Neutrophil (primary cell): ENCODE results near the gene NRARP.

ENCODE experiments used
- H3K27ac ChIP-seq: fragments of 200-600 bp; sonication (generic); 2 replicates; pipeline ENCODE4 v1.5.1; 2016; ENCODE audit warnings: mild to moderate bottlenecking, moderate library complexity
- H3K27me3 ChIP-seq: fragments of 200-600 bp; sonication (generic); 2 replicates; pipeline ENCODE4 v1.6.0; 2016; ENCODE audit warnings: mild to moderate bottlenecking
- H3K36me3 ChIP-seq: fragments of 200-600 bp; sonication (generic); 2 replicates; pipeline ENCODE4 v1.5.1; 2017
- H3K4me1 ChIP-seq, 2 experiments: fragments of 200-600 bp in 1 of 2; sonication (generic) in 1 of 2; 1 replicate in 1 of 2; 2 replicates in 1 of 2; pipeline versions ENCODE4 v1.5.1 to v1.6.1; 2013 to 2016; ENCODE audit warnings: low read depth in 1 of 2, low read length in 1 of 2, mild to moderate bottlenecking in 1 of 2, moderate library complexity in 1 of 2; ENCODE audit not compliant: control insufficient read depth in 1 of 2, insufficient read depth in 1 of 2
- H3K4me3 ChIP-seq, 2 experiments: fragments of 200-600 bp in 1 of 2; sonication (generic) in 1 of 2; 1 replicate in 1 of 2; 2 replicates in 1 of 2; pipeline ENCODE4 v1.5.1; 2013 to 2016; ENCODE audit warnings: low read depth in 1 of 2, low read length in 1 of 2, mild to moderate bottlenecking in 1 of 2, moderate library complexity in 1 of 2
- H3K9me3 ChIP-seq: fragments of 200-600 bp; sonication (generic); 2 replicates; pipeline ENCODE4 v1.5.1; 2016
- CTCF ChIP-seq: fragments of 200-600 bp; sonication (generic); IDR thresholded peaks from 2 replicates; pipeline ENCODE4 v1.5.1; 2016; ENCODE audit warnings: antibody characterized with exemption

Gene NRARP

GRCh38 chr9:137268538-137269201 lies 33.4 kb downstream of the NRARP start:
- Histone ChIP-seq H3K4me3 (no peak overlapping the region), H3K27me3 (no peaks in the 10 kb centered on the region), H3K4me1 (no peaks in the 10 kb centered on the region), H3K9me3 (no peaks in the 10 kb centered on the region), H3K27ac (no peak overlapping the region), H3K36me3 (peaks cover 90% of the 10 kb centered on the region)
- no peak for TF ChIP-seq CTCF

GRCh38 chr9:137267933-137268355 lies 34.1 kb downstream of the NRARP start:
- no peaks in the 10 kb centered on the region for H3K4me1 ChIP-seq
- H3K4me3 ChIP-seq = no peak overlapping the region
- H3K27me3 ChIP-seq = no peaks in the 10 kb centered on the region
- no peaks in the 10 kb centered on the region for H3K9me3 ChIP-seq
- peaks cover 89% of the 10 kb centered on the region for H3K36me3 ChIP-seq
- no peak for TF ChIP-seq CTCF
- H3K27ac ChIP-seq = no peak overlapping the region

GRCh38 chr9:137266585-137267453 lies 35.3 kb downstream of the NRARP start:
- Histone ChIP-seq H3K36me3 (peaks cover 80% of the 10 kb centered on the region), H3K27me3 (no peaks in the 10 kb centered on the region), H3K9me3 (no peaks in the 10 kb centered on the region), H3K4me1 (no peaks in the 10 kb centered on the region), H3K4me3 (no peak overlapping the region), H3K27ac (no peak overlapping the region)
- TF ChIP-seq CTCF = no peak

GRCh38 chr9:137266162-137266527 lies 35.9 kb downstream of the NRARP start:
- Histone ChIP-seq H3K27me3 (no peaks in the 10 kb centered on the region), H3K4me3 (no peak overlapping the region), H3K27ac (no peak overlapping the region), H3K36me3 (peaks cover 76% of the 10 kb centered on the region), H3K4me1 (no peaks in the 10 kb centered on the region), H3K9me3 (no peaks in the 10 kb centered on the region)
- TF ChIP-seq CTCF = no peak

GRCh38 chr9:137265496-137266161 lies 36.4 kb downstream of the NRARP start:
- no peak overlapping the region for H3K4me3 ChIP-seq
- no peak overlapping the region for H3K27ac ChIP-seq
- H3K4me1 ChIP-seq = no peaks in the 10 kb centered on the region
- H3K27me3 ChIP-seq = no peaks in the 10 kb centered on the region
- no peaks in the 10 kb centered on the region for H3K9me3 ChIP-seq
- TF ChIP-seq CTCF = no peak
- H3K36me3 ChIP-seq = peaks cover 71% of the 10 kb centered on the region
